ENCODE results near the gene ZNF69.

DNA sequence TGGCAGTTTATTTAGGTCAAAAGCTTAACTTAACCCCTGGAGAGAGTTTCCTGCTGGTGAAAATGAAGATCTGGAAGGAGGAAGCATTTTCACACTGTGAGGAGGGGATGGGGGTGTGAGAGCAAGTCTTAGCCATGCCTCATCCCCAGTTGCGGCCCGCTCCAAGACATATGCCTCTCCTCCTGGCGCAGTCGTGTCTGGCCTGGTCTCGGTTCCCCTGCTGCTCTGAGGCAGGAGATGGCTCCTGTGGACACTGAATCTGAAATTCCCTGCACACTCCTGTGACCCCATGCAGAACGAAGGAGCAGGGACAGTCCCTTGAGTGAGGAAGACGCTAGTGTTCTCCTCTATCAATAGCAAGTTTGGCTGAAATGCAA lies 360 bp upstream of the ZNF69 start:
- TF ChIP-seq POLR2A (IDR thresholded peaks at IDR 0.05), result no peak
- TF ChIP-seq, protein P1, sequence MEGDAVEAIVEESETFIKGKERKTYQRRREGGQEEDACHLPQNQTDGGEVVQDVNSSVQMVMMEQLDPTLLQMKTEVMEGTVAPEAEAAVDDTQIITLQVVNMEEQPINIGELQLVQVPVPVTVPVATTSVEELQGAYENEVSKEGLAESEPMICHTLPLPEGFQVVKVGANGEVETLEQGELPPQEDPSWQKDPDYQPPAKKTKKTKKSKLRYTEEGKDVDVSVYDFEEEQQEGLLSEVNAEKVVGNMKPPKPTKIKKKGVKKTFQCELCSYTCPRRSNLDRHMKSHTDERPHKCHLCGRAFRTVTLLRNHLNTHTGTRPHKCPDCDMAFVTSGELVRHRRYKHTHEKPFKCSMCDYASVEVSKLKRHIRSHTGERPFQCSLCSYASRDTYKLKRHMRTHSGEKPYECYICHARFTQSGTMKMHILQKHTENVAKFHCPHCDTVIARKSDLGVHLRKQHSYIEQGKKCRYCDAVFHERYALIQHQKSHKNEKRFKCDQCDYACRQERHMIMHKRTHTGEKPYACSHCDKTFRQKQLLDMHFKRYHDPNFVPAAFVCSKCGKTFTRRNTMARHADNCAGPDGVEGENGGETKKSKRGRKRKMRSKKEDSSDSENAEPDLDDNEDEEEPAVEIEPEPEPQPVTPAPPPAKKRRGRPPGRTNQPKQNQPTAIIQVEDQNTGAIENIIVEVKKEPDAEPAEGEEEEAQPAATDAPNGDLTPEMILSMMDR (IDR thresholded peaks at IDR 0.05), result no peak
